K562 (cell line): ENCODE data around the gene CTSV. TPM values are rescaled to one million over a fixed set of nuclear protein-coding genes. Genes with fewer than 3 reads are reported as not detected.

Source experiments
- NFIX ChIP-seq: fragments of 250-450 bp; sonication (Bioruptor Pico); IDR thresholded peaks from 2 replicates; pipeline ENCODE4 v1.4.0; 2020; ENCODE audit warnings: low read depth, mild to moderate bottlenecking, moderate library complexity
- polyA plus RNA-seq, 8 experiments: library from polyadenylated mRNA; depleted of rRNA in 4 of 8; stranded (reverse) in 5 of 8; unstranded in 3 of 8; fragments of >200 nt; fragmentation: Nextera tagmentation in 2 of 8; fragmentation: Illumina TruSeq in 1 of 8; extraction: Ambion mirVana in 2 of 8; extraction: Trizol in 1 of 8; gene quantifications; 2 replicates each; pipeline versions ENCODE4 v1.2.1 to v1.2.3, GENCODE V29; 2011 to 2014; ENCODE audit warnings: inconsistent platforms in 1 of 8, missing spikeins in 1 of 8
- total RNA-seq, 7 experiments: library from RNA; depleted of rRNA in 6 of 7; stranded (reverse); fragments of >200 nt in 6 of 7; fragmentation: Illumina TruSeq in 2 of 7; extraction: Trizol in 2 of 7; gene quantifications; 2 replicates each; pipeline versions ENCODE4 v1.2.1 to v1.2.3, GENCODE V29; 2011 to 2021; ENCODE audit warnings: low replicate concordance in 1 of 7
- TF ChIP-seq, protein P1 (sequence below): fragments of 200-600 bp; sonication (generic); IDR thresholded peaks from one replicate; pipeline ENCODE4 v1.6.1; 2012; ENCODE audit warnings: mild to moderate bottlenecking, low read depth, low read length, inconsistent platforms
- TF ChIP-seq, protein P2 (sequence below): IDR thresholded peaks from 2 replicates; pipeline ENCODE4 v1.6.1; 2014; ENCODE audit warnings: antibody characterized with exemption
- TF ChIP-seq, protein P3 (sequence below): fragments of 450-650 bp; IDR thresholded peaks from 2 replicates; pipeline ENCODE4 v1.6.1; 2016; ENCODE audit warnings: low read depth

CTSV gene
- total and polyA plus RNA-seq, 9 of the 15 experiments (the other 6 are each of a cell fraction or from before 2014, with no cell fraction given), result 0.06 to 0.39 (median 0.16) TPM; not detected in 3

DNA sequence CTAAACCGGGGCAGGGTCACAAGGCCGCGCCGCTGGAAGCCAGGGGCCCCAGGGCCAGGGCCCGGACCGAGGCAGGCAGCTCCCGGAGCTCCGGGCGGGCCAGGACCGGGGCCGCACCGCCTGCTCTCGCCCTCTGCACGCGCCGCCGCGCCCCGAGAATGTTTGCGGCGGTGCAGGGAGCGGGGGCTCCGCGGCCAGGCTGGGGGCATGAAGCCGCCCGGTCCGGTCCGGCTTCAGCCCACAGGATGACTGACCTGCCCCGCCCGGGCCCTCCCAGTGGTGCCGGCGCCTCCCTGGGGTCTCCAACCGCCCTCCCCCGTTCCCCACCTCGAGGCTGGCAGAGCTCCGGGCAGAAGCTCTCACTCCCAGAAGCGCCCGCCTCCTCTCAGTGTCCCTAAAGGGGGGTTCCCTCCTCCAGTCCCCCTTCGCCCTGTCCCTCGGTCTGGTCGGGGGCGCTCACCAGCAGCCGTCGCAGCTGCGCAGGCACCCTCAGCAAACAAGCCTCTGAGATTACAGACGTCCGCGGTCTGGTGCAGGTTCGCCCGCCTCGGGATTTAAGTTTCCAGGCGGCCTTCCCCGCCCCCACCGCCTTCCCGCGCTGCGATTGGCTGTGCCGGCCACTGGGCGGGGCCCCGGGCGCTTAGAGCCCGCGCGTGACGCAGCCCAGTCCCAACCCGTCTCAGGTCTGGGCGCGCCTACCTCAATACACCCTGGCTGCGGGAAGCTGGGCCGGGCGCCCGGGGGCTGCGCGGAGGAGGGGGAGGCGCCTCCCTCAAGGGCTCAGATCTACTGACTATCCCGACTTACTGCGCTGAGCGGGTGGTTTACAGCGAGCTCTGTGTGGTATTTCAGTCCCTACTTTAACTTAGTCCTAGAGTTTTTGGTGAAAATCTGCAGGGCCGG, at the start of gene CTSV (continued):
- TF ChIP-seq, protein P1, sequence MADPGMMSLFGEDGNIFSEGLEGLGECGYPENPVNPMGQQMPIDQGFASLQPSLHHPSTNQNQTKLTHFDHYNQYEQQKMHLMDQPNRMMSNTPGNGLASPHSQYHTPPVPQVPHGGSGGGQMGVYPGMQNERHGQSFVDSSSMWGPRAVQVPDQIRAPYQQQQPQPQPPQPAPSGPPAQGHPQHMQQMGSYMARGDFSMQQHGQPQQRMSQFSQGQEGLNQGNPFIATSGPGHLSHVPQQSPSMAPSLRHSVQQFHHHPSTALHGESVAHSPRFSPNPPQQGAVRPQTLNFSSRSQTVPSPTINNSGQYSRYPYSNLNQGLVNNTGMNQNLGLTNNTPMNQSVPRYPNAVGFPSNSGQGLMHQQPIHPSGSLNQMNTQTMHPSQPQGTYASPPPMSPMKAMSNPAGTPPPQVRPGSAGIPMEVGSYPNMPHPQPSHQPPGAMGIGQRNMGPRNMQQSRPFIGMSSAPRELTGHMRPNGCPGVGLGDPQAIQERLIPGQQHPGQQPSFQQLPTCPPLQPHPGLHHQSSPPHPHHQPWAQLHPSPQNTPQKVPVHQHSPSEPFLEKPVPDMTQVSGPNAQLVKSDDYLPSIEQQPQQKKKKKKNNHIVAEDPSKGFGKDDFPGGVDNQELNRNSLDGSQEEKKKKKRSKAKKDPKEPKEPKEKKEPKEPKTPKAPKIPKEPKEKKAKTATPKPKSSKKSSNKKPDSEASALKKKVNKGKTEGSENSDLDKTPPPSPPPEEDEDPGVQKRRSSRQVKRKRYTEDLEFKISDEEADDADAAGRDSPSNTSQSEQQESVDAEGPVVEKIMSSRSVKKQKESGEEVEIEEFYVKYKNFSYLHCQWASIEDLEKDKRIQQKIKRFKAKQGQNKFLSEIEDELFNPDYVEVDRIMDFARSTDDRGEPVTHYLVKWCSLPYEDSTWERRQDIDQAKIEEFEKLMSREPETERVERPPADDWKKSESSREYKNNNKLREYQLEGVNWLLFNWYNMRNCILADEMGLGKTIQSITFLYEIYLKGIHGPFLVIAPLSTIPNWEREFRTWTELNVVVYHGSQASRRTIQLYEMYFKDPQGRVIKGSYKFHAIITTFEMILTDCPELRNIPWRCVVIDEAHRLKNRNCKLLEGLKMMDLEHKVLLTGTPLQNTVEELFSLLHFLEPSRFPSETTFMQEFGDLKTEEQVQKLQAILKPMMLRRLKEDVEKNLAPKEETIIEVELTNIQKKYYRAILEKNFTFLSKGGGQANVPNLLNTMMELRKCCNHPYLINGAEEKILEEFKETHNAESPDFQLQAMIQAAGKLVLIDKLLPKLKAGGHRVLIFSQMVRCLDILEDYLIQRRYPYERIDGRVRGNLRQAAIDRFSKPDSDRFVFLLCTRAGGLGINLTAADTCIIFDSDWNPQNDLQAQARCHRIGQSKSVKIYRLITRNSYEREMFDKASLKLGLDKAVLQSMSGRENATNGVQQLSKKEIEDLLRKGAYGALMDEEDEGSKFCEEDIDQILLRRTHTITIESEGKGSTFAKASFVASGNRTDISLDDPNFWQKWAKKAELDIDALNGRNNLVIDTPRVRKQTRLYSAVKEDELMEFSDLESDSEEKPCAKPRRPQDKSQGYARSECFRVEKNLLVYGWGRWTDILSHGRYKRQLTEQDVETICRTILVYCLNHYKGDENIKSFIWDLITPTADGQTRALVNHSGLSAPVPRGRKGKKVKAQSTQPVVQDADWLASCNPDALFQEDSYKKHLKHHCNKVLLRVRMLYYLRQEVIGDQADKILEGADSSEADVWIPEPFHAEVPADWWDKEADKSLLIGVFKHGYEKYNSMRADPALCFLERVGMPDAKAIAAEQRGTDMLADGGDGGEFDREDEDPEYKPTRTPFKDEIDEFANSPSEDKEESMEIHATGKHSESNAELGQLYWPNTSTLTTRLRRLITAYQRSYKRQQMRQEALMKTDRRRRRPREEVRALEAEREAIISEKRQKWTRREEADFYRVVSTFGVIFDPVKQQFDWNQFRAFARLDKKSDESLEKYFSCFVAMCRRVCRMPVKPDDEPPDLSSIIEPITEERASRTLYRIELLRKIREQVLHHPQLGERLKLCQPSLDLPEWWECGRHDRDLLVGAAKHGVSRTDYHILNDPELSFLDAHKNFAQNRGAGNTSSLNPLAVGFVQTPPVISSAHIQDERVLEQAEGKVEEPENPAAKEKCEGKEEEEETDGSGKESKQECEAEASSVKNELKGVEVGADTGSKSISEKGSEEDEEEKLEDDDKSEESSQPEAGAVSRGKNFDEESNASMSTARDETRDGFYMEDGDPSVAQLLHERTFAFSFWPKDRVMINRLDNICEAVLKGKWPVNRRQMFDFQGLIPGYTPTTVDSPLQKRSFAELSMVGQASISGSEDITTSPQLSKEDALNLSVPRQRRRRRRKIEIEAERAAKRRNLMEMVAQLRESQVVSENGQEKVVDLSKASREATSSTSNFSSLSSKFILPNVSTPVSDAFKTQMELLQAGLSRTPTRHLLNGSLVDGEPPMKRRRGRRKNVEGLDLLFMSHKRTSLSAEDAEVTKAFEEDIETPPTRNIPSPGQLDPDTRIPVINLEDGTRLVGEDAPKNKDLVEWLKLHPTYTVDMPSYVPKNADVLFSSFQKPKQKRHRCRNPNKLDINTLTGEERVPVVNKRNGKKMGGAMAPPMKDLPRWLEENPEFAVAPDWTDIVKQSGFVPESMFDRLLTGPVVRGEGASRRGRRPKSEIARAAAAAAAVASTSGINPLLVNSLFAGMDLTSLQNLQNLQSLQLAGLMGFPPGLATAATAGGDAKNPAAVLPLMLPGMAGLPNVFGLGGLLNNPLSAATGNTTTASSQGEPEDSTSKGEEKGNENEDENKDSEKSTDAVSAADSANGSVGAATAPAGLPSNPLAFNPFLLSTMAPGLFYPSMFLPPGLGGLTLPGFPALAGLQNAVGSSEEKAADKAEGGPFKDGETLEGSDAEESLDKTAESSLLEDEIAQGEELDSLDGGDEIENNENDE, result no peak
- TF ChIP-seq, protein P2, sequence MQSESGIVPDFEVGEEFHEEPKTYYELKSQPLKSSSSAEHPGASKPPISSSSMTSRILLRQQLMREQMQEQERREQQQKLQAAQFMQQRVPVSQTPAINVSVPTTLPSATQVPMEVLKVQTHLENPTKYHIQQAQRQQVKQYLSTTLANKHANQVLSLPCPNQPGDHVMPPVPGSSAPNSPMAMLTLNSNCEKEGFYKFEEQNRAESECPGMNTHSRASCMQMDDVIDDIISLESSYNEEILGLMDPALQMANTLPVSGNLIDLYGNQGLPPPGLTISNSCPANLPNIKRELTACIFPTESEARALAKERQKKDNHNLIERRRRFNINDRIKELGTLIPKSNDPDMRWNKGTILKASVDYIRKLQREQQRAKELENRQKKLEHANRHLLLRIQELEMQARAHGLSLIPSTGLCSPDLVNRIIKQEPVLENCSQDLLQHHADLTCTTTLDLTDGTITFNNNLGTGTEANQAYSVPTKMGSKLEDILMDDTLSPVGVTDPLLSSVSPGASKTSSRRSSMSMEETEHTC, result no peak
- TF ChIP-seq, protein P3, sequence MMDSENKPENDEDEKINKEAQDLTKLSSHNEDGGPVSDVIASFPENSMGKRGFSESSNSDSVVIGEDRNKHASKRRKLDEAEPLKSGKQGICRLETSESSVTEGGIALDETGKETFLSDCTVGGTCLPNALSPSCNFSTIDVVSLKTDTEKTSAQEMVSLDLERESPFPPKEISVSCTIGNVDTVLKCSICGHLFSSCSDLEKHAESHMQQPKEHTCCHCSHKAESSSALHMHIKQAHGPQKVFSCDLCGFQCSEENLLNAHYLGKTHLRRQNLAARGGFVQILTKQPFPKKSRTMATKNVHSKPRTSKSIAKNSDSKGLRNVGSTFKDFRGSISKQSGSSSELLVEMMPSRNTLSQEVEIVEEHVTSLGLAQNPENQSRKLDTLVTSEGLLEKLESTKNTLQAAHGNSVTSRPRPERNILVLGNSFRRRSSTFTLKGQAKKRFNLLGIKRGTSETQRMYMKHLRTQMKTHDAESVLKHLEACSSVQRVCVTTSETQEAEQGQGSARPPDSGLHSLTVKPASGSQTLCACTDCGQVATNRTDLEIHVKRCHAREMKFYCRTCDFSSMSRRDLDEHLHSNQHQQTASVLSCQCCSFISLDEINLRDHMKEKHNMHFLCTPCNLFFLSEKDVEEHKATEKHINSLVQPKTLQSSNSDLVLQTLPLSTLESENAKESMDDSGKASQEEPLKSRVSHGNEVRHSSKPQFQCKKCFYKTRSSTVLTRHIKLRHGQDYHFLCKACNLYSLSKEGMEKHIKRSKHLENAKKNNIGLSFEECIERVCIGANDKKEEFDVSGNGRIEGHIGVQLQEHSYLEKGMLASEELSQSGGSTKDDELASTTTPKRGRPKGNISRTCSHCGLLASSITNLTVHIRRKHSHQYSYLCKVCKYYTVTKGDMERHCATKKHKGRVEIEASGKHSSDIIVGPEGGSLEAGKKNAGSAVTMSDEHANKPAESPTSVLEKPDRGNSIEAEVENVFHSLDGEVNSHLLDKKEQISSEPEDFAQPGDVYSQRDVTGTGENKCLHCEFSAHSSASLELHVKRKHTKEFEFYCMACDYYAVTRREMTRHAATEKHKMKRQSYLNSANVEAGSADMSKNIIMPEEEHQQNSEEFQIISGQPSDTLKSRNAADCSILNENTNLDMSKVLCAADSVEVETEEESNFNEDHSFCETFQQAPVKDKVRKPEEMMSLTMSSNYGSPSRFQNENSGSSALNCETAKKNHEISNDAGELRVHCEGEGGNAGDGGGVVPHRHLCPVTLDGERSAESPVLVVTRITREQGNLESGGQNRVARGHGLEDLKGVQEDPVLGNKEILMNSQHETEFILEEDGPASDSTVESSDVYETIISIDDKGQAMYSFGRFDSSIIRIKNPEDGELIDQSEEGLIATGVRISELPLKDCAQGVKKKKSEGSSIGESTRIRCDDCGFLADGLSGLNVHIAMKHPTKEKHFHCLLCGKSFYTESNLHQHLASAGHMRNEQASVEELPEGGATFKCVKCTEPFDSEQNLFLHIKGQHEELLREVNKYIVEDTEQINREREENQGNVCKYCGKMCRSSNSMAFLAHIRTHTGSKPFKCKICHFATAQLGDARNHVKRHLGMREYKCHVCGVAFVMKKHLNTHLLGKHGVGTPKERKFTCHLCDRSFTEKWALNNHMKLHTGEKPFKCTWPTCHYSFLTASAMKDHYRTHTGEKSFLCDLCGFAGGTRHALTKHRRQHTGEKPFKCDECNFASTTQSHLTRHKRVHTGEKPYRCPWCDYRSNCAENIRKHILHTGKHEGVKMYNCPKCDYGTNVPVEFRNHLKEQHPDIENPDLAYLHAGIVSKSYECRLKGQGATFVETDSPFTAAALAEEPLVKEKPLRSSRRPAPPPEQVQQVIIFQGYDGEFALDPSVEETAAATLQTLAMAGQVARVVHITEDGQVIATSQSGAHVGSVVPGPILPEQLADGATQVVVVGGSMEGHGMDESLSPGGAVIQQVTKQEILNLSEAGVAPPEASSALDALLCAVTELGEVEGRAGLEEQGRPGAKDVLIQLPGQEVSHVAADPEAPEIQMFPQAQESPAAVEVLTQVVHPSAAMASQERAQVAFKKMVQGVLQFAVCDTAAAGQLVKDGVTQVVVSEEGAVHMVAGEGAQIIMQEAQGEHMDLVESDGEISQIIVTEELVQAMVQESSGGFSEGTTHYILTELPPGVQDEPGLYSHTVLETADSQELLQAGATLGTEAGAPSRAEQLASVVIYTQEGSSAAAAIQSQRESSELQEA, result no peak
- TF ChIP-seq NFIX (CRISPR knock-in tag), result no peak
